H1 (cell line): ENCODE measurements around the gene DOK6. TPM values are rescaled to one million over a fixed set of nuclear protein-coding genes. Genes with fewer than 3 reads are reported as not detected.

Source experiments
- BRCA1 ChIP-seq: IDR thresholded peaks from 2 replicates; pipeline ENCODE4 v1.6.1; 2012; ENCODE audit warnings: low read depth, low read length, improper control_type of control experiment
- CTCF ChIP-seq, 3 experiments: IDR thresholded peaks; 1 replicate in 2 of 3; 2 replicates in 1 of 3; pipeline versions ENCODE4 v1.5.1 to v1.6.1; 2011; ENCODE audit warnings: low read length in 3 of 3, mild to moderate bottlenecking in 3 of 3, inconsistent platforms in 2 of 3, low read depth in 1 of 3, moderate library complexity in 1 of 3; ENCODE audit not compliant: insufficient read depth in 1 of 3; ENCODE audit errors: control extremely low read depth in 1 of 3
- E2F6 ChIP-seq: IDR thresholded peaks from 2 replicates; pipeline ENCODE4 v1.6.1; 2012; ENCODE audit warnings: inconsistent platforms
- GTF2F1 ChIP-seq: IDR thresholded peaks from 2 replicates; pipeline ENCODE4 v1.6.1; 2012; ENCODE audit warnings: low read depth, low read length, improper control_type of control experiment, borderline replicate concordance
- polyA plus RNA-seq, 7 experiments: library from polyadenylated mRNA; depleted of rRNA in 3 of 7; stranded (reverse) in 5 of 7; unstranded in 2 of 7; fragments of >200 nt in 5 of 7; fragments of 200-250 nt in 2 of 7; gene quantifications; 1 replicate in 5 of 7; 2 replicates in 1 of 7; 4 replicates in 1 of 7; pipeline versions ENCODE4 v1.2.1 to v1.2.3, GENCODE V29; 2011 to 2013; ENCODE audit warnings: missing spikeins in 2 of 7, mixed read lengths in 2 of 7
- total RNA-seq: library from RNA; stranded (reverse); fragmentation: NEBNext Ultra II Directional; extraction: Animal tissue kit (Norgen Biotek cat#: 25700); gene quantifications from 2 replicates; pipeline ENCODE4 v1.2.1, GENCODE V29; 2021

Gene DOK6
- total and polyA plus RNA-seq, 2 of the 8 experiments (the other 6 are each of a cell fraction or from before 2014, with no cell fraction given), result 0.33 to 0.50 TPM

DNA sequence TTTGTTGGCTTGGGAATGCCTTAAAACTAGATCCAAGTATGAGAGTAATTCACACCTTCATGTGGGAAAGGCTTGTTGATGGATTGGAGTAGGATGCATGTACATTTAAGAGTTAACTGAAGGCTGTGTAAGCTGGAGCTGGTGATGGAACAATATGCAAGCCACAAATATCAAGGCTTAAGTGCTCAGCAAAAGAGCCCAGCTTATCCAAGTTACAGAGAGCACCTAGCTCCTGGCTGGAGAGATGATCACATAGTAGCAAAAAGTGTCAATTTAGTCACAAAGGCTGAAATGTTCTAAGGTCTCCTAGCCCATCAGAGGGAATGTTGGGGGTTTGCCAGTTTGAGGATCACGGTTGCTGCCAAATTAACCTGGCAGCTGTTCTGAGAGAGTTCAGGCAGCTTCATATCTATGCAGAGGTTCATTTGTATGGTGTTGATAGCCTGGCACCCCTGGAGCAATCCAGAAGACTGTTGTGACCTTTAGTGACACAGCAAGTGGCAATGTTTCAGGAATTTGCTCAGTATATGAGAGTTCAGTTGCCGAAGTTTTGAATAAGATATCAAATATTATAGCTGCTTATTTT is 228.2 kb downstream of the DOK6 start (continued):
- TF ChIP-seq CTCF (IDR thresholded peaks at IDR 0.05; ENCODE audit: control extremely low read depth in 1 of 3, insufficient read depth in 1 of 3, low read depth in 1 of 3, low read length in 3 of 3), result no peak
- no peak for TF ChIP-seq GTF2F1
- TF ChIP-seq BRCA1, result no peak
- TF ChIP-seq E2F6, result no peak
